HG03108 (cell line): ENCODE measurements around the gene NMU.
"Not testable (repeated sequence)": the region's sequence is repeated elsewhere in the genome, so short reads cannot be mapped to it uniquely, and the experiment has no call there.

Experiments
- ATAC-seq: cut with Tn5 transposase; IDR thresholded peaks from one replicate; pipeline ENCODE4 v1.9.1; 2021; ENCODE audit warnings: moderate library complexity; ENCODE audit not compliant: unreplicated experiment

Gene NMU, protein sequence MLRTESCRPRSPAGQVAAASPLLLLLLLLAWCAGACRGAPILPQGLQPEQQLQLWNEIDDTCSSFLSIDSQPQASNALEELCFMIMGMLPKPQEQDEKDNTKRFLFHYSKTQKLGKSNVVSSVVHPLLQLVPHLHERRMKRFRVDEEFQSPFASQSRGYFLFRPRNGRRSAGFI

DNA sequence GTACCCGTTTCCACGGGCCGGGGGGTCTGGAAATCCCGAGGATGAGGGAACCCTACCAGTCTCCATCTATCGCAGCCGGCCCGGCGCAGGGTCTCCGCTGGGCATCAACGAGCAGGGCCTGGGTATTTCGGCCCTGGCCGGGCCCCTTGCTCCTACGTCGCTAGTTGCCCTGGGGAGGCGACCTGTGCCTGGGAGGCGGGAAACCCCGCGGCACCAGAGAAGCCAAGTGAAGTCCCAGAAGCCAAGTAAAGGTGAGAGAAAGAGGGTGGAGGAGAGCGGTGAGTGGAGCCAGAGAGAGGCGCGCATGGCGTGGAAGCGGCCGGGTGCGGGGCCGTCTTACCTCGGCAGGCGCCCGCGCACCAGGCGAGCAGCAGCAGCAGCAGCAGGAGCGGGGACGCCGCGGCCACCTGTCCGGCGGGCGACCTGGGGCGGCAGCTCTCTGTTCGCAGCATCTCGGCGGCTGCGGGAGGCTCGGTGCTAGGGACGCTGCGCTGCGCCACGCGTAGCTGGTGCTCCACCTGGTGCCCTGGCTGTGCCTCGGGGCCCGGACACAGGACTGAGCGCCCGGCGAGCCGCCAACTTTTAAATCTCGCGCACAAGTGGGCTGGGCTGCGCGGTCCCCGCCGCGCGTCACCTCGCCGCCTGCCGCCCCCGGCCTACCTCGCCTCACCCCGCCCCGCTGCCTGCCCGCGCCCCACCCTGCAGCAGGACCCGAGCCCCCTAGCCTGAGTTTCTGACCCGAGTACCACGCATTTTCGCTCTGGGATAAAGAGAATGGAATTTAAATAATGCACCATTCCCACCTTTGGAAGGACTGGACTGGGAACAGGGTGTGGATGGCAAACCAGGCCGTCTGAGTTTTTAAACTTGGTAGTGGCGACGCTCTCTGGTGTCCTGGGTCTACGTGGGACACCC is at the start of gene NMU:
Gene NMU (minus strand): TSS at position 558 of the 915 bp plus-strand sequence. CDS start 106 bp downstream, at position 452.
- ATAC-seq, result no peak

DNA sequence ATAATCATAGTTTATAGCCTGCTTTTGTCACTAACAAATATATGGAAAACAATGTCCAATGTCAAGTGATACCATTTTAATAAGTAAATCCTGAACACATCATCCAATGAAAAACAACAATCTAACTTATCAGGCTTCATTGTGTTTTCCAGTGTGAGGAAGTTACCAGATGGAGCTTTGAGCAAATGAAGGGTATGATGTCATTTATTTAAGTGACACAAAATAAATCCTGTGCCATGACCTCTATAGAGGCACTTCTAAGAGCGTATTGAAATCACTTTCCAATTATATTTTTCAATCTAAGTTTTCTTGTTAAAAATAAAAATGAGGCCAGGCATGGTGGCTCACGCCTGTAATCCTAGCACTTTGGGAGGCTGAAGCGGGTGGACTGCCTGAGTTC is 48.2 kb upstream of the NMU start:
- ATAC-seq, result no peak

DNA sequence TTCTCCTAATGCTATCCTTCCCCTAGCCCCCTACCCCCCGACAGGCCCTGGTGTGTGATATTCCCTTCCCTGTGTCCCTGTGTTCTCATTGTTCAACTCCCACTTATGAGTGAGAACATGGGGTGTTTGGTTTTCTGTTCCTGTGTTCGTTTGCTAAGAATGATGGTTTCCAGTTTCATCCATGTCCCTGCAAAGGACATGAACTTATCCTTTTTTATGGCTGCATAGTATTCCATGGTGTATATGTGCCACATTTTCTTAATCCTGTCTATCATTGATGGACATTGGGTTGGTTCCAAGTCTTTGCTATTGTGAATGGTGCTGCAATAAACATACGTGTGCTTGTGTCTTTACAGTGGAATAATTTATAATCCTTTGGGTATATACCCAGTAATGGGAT is 46.7 kb upstream of the NMU start:
- not testable (repeated sequence) for ATAC-seq

DNA sequence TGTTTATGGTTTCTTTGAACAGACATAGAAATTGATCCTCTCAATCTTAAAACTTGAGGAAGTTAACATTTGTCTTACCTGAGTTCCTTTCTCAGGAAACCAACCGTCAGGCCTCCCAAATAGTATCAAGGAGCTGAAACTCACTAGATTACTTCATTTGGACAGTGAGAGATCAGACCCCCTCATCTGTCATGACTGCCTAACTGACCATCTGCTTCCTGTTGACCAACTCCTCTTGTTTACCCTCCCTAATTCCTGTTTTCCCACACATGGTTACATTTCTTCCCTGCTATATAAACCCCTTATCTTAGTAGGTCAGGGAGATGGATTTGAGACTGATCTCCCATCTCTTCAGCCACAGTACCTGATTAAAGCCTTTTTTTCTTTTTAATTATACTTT is 46.2 kb upstream of the NMU start:
- no peak for ATAC-seq

DNA sequence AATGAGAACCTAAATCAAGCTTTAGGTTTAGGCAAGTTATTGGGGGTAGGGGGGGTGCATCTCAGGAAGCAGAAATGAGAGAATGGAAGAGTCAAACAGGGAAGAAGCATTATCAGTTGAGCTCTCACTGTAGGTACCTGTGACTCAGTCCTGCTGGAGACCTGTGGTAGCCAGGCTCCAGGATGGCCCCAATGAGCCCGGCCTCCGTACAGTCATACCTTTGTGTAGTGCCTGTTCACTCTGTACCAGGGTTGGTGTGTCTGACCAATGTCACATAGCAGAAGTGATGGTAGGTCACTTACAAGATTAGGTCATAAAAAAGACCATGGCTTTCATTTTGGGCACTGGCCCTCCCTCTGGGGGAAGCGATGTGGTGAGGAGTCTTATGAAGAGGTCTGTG is 45.3 kb upstream of the NMU start:
- ATAC-seq, result no peak

DNA sequence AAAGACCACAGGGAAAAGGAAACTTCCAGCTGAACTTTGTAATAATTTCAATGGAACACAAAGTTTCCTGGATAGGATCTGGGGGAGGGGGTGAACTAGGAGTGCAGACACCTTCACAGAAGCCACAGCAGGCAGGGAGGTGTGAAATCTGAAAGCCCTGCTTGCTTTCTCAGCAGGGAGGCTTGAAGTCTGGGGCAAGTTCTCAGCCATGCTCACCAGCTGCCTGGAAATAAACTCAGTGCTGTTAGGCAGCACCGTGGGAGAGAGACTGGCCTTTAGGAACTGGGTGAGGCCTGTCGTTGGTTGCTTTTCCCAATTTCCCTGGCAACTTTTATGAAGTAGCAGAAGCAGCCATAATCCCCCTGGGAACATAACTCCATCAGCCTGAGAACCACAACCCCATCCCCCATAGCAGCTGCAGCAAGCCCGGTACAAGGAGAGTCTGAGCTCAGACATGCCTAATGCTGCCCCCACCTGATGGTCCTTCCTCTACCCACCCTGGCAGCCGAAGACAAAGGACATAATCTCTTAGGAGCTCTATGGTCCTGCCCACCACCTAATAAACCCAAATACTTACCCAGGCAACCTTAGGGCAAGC is 39.2 kb upstream of the NMU start:
- no peak for ATAC-seq

DNA sequence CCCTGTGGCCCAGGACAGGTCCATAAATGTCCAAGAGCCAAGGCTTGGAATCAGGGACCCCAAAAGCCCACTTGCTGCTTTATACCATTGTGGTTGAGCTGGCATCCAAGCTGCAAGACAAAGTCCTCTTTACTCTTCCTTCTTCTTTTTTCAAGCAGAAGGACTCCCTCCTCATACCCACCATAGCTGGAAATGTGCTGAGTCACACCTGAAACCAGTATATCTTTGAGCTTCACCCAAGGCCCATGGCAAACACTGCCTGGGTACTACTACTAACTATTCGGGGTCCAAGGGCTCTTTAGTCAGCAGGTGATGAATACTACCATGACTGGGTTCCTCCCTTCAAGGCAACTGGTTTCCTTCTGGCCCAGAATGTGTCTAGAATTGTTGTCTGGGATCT is 37.3 kb upstream of the NMU start:
- ATAC-seq, result no peak

DNA sequence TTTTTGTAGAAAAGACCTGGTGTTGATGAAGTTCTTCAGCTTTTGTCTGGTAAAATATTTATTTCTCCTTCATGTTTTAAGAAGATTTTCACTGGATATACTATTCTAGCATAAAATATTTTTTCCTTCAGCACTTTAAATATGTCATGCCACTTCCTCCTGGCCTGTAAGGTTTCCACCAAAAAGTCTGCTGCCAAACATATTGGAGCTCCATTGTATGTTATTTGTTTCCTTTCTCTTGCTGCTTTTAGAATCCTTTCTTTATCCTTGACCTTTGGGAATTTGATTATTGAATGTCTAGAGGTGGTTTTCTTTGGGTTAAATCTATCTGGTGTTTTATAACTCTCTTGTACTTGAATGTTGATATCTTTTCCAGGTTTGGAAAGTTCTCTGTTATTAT is 35.6 kb upstream of the NMU start:
- no peak for ATAC-seq

DNA sequence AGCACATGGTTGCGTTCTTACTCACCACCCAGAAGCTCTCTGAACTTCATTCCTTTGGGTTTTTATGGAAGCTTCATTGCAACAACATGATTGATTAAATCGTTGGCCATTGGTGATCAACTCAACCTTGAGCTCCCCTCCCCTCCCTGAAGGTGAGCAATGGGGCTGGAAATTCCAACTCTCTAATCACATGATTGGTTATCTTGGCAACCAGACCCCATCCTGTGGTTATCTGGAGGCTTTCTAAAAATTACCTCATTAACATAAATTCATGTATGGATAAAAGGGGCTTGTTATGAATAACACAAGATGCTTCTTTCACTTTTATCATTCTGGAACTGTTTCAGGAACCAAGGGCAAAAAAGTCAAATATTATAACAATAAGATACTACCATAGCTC is 34.6 kb upstream of the NMU start:
- no peak for ATAC-seq

DNA sequence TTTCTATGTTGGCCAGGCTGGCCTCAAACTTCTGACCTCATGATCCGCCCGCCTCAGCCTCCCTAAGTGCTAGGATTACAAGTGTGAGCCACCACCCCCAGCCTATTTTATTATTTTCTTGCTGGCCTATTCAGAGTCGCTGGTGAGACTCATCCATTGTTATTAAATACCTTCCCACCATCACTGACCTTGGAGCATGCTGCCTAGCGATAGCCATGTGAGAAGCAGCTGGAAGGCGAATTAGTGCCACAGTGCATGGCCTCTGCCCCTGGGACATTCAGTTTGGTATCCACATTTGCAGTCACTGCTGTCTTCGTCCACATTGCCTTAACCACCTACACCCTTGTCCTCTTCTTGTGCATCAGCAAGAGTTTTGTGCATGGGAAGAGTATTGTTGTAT is 32.4 kb upstream of the NMU start:
- ATAC-seq, result no peak

DNA sequence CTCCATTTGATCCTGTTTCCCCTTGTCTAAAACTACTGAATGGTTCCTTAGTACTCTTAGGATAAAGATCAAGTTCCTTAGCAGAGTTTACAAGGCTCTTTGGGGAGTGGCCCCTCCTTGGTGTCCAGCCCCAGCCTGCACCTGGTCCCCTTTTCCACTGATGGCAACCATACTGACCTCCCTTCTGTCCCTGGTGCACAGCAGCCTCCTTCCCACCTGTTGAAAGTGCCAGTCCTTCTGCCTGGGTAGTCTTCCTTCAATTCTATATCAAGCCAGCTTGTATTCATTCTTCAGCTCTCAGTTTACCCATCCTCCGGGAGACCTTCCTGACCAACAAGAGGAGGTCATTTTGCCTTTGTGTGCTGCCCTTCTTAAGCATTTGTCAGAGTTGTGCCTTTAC is 30.4 kb upstream of the NMU start:
- no peak for ATAC-seq

DNA sequence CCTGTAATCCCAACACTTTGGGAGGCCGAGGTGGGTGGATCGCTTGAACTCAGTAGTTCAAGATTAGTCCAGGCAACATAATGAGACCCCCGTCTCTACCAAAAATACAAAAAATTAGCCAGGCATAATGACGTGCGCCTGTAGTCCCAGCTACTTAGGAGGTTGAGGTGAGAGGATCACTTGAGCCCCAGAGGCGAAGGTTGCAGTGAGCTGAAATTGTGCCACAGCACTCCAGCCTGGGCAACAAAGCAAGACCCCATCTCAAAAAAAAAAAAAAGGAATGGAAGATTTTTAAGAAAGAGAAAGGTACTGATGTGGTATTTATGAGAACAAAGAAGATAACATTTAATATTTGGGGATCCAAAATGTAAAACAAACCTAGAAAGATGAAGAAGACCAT is 27.0 kb upstream of the NMU start:
- ATAC-seq, result no peak

DNA sequence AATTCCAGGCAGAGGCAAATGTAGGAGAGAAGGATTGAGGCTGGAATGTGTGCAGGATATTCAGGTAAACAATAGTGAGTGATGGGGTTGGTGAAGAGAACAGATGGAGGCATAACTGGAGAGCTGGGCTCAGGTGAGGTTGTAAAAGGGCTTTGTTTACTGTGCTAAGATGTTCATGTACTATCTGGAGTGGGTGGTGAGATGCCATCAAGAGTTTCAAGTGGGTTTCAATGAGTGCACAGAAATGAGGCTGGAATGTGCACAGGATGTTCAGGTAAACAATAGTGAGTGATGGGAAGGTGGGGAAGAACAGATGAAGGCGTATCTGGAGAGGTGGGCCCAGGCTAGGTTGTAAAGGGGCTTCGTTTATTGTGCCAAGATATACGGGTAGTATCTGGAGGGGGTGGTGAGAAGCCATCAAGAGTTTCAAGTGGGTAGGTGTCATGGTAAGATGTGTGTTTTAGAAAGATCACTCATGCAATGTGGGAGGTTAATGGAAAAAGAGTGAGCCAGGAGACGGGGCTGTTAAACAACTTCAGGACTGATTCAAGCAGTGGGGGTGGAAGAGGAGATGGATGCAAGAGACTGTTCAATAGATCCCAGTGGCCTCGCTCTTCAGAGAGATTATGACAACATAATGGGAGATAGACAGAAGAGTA is 25.4 kb upstream of the NMU start:
- ATAC-seq, result no peak

DNA sequence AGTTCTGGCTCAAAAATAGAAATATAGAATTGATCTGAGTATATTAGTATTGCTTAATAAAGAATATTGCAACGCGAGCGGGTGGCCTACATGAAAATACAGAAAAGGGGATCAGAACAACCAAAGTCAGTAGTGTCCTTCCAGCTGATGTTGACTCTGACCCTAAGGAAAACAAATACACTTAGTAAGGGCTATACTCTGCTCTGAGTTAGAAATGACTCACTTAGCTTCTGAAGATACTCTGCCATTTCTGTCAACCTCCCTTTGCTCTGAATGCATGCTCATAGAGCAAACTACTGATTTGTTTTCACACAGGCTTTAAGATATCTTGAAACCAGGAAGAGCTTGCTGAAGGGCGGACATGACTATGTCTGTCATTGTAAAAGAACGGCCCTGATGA is 22.6 kb upstream of the NMU start:
- no peak for ATAC-seq

DNA sequence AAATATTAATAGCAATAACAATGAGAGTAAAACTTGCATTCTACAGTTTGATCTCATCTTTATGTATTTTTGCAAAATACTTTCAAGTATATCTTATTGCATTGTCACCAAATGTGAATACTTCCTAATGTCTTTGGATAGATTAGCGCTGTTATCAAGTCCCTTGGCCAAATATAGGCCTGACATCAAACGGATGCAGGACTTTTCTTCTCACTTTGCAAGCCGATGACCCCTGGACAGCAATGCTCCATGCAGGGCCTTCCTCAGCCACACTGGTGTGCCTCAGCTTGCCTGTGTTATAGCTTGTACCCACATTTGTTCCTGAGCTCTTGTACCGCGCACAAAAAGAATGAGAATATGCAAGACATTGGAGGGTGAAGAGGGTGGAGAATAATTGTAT is 18.0 kb upstream of the NMU start:
- no peak for ATAC-seq

DNA sequence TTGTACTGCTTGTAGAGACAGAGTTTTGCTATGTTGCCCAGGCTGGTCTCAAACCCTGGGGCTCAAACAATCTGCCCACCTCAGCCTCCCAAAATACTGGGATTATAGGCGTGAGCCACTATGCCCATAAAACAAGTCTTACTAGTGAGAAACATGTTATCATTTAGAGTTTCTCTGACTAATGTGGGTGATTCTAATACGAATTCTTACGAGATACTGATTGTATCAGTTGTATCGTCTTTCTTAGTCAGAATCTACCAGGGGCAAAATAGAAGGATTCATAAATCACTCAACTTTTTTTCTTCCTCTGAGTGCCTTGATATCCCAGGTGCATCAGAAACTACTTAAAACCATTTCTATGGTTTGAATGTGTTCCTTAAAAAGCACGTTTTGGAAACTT is 14.4 kb upstream of the NMU start:
- no peak for ATAC-seq

DNA sequence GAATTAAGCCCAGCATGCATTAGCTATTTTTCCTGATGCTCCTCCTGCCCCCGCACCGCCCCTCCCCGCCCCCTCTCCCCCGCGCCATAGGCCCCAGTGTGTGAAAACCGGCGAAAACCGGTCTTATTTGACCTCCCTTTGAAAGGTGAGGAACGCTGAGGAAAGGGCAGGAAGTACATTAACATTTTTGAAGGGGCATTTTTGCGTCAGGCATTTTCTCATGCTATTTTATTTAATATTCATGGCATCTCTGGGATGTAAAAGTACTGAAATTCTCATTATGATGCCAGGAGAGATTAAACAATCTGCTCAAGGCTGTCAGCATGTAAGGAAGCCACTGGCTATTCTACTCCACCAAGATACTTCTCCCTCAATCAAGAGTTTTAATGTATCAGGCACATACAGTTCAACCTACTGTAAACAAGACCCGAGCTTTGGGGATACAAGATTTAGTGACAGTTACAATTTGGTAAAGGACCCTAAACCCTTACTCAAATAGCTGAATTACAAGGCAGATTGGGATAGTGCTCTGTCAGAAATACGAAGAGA is 1.2 kb upstream of the NMU start:
- ATAC-seq, result no peak

DNA sequence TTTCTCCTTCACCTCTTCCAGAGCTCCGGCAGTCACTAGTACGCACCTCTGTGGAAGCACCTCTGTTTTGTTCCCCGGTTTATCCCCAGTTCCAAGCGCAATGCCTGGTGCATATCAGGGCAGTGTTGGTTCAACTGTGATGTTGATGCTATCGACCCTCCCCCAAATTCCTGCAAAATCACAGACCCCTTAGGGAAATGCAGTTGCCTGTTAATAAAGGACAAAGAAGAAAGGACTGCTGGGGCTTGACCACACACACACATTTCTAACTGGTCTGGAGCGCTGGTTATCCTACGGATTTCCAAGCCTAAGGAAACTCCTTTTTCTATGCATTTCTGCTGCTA is 530 bp upstream of the NMU start:
- ATAC-seq, result no peak

DNA sequence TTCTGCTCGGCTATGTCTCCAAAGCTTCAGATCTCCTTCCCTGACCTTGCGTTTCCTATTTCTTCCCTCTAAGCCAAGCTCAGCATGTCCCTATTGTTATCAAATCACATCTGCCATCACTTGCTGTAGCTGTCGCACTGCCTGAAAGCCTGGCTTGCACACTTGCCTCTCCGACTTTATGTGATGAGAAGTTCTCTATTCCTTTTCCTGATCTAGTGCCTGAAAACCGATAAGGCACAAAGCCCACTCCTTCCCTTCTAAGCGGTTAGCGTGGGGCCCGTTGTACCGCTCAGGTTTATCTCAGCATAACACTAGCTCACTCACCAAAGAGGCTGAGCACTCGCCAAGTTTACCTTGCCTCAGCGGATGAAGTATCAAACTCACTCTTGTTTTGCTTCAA is 816 bp downstream of the NMU start:
- ATAC-seq, result no peak

DNA sequence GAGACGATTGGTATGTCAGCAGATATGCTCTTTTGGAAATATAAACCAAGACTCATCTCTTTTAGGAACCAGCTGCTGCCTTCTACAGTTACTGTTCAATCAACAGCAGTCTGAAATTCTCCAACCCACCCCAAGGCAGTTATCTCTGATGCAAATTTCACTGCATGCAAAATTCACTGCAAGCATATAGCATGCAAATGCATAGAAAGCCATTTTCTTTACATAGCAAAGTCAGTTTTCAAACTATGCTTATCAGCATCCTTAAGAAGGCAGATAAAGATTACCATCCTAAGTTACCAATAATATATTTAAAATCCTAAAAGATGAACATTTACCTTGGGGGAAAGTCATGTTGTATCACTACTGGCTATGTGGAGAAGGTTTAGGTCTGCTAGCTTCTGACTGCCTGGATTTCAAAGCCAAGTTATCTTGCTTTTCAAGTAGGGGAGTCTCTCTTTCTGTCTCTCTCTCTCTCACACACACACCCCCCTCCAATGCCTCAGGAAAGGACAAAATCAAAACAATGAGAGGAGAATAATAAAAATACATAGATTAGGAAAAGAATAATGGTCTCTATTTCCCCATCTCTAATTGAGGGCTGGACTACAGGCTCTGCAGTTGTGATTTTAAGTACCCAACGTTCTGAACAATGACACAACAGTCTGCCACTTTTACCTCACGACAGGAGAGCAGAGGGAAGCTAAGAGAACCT is 1.5 kb downstream of the NMU start:
- no peak for ATAC-seq

DNA sequence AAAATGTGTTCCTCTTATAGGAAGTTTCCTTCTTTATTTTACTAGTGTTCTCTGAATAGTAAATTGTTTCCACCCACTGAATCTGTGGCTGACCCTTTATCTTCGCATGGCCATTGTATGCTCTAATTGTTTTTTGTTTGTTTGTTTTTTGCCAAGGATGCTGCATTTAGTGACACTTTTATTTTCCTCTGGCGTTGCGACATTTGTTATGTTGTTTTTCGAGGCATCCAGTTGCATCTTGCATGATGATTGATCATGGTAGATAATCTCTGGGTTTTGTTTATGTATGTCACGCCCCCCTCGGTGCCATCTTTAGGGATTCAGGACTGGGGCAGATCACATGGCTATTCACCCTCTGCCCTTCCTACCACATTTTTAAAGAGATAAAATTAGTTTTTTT is 2.2 kb downstream of the NMU start:
- ATAC-seq, result no peak
